Nephron (organoid): ENCODE results near the gene SLC22A31.

ENCODE experiments used
- H3K27ac Mint-ChIP-seq, 3 experiments: 2 replicates each; pipeline ENCODE4 v1.8.0; 2020; ENCODE audit warnings: mixed read lengths in 3 of 3, mild to moderate bottlenecking in 2 of 3, moderate library complexity in 1 of 3
- H3K27me3 Mint-ChIP-seq: 2 replicates; pipeline ENCODE4 v1.8.0; 2021; ENCODE audit warnings: low read depth, mild to moderate bottlenecking, moderate library complexity, mixed read lengths
- H3K36me3 Mint-ChIP-seq: 2 replicates; pipeline ENCODE4 v1.8.0; 2020; ENCODE audit warnings: low read depth, mixed read lengths
- H3K4me1 Mint-ChIP-seq: 2 replicates; pipeline ENCODE4 v1.8.0; 2020; ENCODE audit warnings: mixed read lengths
- H3K4me3 Mint-ChIP-seq, 3 experiments: 2 replicates each; pipeline ENCODE4 v1.8.0; 2020; ENCODE audit warnings: mild to moderate bottlenecking in 3 of 3, mixed read lengths in 3 of 3, moderate library complexity in 2 of 3
- H3K9me3 Mint-ChIP-seq: 2 replicates; pipeline ENCODE4 v1.8.0; 2020; ENCODE audit warnings: mixed read lengths
- CTCF ChIP-seq, 3 experiments: fragments of 200-600 bp; sonication (generic); IDR thresholded peaks; one replicate each; pipeline ENCODE4 v1.5.0; 2021; ENCODE audit warnings: antibody characterized with exemption in 3 of 3; ENCODE audit not compliant: unreplicated experiment in 3 of 3

The SLC22A31 gene

DNA sequence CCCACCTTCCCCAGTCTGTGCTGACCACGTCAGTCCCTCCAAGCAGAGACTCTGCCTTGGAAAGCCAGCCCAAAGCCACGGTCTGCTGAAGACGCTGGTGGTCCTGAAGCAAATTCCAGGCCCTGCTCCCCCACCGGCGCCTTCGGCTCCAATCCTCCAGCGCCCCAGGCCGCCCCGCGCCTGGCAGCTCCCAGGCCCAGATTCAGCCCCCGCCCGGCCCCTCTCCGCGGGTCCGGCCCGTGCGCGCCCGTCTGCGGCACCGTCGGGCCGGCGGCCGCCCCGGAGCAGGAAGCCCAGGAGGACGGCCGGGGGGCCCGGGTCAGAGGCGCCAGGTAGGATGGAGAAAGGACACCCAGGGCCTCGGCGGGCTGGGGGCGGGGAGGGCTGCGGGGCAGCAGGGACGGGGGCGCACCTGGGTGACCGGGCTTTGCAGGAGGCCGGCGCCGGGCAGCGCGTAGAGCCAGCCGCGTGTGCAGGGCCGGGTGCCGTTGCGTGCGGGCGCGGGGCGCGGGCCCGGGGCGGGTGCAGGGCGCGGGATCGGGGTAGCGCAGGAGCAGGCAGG, 594 bp upstream of the SLC22A31 start:
- H3K9me3 Mint-ChIP-seq: peaks cover 16% of the 10 kb centered on the region
- no peak for TF ChIP-seq CTCF (IDR thresholded peaks at IDR 0.05; ENCODE audit: unreplicated experiment in 3 of 3)
- no peaks in the 10 kb centered on the region for H3K4me1 Mint-ChIP-seq
- no peak overlapping the region for H3K27ac Mint-ChIP-seq
- H3K27me3 Mint-ChIP-seq: peaks cover 72% of the 10 kb centered on the region
- peaks cover 5% of the 10 kb centered on the region for H3K36me3 Mint-ChIP-seq
- peak overlapping the region in 1 of 3 experiments; percentile 34 for H3K4me3 Mint-ChIP-seq

DNA sequence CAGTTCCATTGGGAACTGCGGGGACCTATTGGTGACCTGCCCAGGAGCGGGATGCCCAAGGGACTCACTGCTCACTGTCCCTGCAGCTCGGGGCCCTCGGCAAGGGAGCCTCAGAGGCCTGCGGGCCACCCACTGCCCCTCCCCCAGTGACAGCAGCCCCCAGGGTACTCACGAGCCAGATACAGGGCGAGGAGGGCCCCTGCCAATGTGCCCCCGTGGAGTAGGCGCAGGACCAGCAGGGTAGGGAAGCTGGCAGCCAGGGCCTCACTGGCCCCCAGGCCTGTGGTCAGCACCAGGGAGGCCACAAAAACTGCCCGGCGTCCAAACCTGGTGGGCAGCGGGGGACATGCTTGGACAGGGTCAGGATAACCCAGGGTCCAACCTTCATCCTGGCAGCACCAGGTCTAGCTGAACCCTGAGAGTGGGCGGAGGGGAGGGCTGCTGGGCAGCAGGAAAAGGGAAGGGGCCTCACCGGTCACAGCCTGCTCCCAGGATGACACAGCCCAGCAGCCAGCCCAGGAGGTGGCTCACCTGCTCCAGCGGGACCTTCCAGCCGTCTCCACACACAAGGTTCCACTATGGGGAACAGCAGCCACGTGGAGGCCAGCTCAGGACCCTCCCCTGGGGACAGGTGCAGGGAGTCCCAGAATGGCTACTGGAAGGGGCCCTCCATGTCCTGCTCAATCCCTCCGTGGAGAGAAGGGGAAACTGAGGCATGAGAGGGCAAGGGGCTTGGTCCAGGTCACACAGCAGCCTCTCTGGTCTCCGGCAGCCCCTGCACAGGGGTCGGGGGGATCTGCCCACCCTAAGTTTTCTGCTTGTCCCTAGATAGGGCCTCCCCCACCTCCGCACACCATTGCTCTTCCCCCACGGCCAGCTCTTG, 855 bp downstream of the SLC22A31 start:
- Mint-ChIP-seq H3K9me3 (peaks cover 16% of the 10 kb centered on the region), H3K27ac (no peak overlapping the region), H3K4me1 (no peaks in the 10 kb centered on the region), H3K36me3 (peaks cover 5% of the 10 kb centered on the region), H3K27me3 (peaks cover 64% of the 10 kb centered on the region), H3K4me3 (no peak overlapping the region)
- TF ChIP-seq CTCF (IDR thresholded peaks at IDR 0.05; ENCODE audit: unreplicated experiment in 3 of 3): no peak

DNA sequence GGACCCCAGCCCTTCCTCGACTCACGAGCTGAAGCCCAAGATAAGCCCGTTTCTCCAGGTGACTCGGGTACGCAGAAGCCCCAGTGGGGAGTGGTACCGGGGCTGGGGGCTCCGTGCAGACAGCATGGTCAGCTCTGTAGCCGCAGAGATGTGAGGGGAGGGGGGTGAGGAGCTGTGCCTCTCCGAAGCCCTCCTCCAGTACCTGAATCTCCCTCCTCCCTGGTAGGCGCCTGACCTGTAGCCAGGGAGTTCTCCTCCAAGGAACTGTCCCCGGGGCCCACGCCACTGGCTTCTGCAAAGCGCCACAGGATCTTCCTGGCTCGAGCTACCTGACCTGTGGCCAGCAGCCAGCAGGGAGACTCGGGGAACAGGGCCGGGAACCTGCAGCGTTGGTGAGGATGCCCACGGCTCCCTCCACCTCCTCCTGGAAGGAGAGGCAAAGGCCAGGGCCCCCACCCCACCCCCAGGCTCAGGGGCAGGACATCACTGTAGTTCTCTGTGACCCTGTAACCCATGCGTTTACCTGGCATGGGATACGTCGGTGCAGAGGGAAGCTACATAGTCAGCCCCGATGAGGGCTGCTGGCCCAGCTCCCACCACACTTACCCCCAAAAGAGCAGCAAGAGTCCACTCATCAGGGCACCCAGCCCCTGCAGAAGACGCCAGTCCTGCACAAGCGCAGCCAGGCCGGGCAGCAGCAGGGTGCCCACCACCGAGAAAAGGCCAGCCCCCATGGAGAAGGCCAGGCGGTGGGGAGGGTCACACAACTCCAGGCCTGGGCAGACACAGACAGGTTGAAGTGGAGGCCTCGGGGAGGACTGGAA, 1.7 kb downstream of the SLC22A31 start:
- H3K27me3 Mint-ChIP-seq: peaks cover 55% of the 10 kb centered on the region
- no peak for TF ChIP-seq CTCF (IDR thresholded peaks at IDR 0.05; ENCODE audit: unreplicated experiment in 3 of 3)
- H3K36me3 Mint-ChIP-seq: peaks cover 5% of the 10 kb centered on the region
- H3K9me3 Mint-ChIP-seq: peaks cover 9% of the 10 kb centered on the region
- H3K27ac Mint-ChIP-seq: no peak overlapping the region
- no peaks in the 10 kb centered on the region for H3K4me1 Mint-ChIP-seq
- no peak overlapping the region for H3K4me3 Mint-ChIP-seq

DNA sequence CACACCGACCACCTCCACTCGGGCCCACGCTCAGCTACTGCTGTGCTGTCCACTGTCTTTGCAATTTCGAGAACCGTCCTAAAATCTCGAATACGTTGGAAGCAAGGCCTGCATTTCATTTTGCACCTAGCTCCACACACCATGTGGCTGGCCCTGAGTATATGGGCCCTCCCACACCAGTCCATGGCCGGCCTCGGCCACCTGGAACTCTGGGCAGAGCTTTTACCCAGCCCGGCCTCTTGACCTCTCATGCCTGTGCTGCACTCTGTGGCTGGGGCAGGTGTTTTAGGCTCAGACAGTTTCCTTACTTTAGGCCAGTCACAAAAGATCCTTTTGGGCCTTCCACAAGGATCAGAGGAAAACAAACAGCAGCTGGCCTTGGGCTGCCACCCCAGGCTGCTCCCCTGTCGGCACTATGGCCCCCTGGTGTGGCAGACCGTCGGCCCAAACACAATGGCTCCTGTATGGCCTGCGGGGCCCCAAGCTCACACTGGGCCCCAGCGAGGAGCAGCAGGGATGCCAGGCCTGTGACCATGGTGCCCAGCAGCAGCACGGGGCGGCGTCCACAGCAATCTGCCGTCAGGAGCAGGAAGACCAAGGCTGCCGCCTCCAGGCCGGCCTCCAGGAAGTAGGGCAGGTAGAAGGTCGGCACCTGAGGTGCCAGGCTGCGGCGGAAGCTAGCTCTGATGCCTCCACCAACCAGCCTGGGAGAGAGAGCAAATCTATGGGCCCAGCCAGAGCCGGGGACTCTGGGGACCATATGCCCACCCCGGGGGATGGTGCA, 2.5 kb downstream of the SLC22A31 start:
- no peak for TF ChIP-seq CTCF (IDR thresholded peaks at IDR 0.05; ENCODE audit: unreplicated experiment in 3 of 3)
- peaks cover 47% of the 10 kb centered on the region for H3K27me3 Mint-ChIP-seq
- no peaks in the 10 kb centered on the region for H3K4me1 Mint-ChIP-seq
- H3K4me3 Mint-ChIP-seq: no peak overlapping the region
- no peak overlapping the region for H3K27ac Mint-ChIP-seq
- no peaks in the 10 kb centered on the region for H3K36me3 Mint-ChIP-seq
- H3K9me3 Mint-ChIP-seq: peaks cover 3% of the 10 kb centered on the region

DNA sequence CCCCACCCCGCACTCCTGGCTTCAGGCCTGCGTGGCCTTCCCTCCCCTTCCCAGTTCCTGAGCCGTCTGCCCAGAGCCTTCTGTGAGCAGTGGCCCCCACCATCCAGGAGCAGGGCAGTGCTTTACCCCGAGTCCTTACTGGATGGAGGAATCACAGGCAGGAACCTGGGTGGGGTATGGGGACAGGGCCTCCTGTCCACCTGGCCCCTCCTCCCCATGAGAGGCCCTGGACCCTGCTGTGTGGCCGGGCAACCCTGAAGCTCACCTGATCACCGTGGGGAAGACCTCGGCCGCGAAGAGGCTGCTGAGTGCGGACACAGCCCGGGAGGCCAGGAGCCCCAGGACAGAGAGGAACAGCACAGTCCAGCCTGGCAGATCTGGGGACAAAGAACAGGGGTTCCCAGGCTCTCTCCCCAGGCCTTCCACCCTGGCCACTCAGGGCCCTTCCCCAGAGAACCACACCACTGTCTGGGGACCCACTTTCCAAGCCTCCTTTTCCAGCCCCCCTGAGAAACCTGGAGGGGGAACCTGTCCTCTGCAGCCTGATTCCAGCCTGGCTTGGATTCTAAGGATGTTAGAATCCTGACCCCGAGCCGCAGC, 3.2 kb downstream of the SLC22A31 start:
- H3K4me3 Mint-ChIP-seq: no peak overlapping the region
- H3K27me3 Mint-ChIP-seq: peaks cover 40% of the 10 kb centered on the region
- H3K36me3 Mint-ChIP-seq: no peaks in the 10 kb centered on the region
- H3K9me3 Mint-ChIP-seq: no peaks in the 10 kb centered on the region
- H3K4me1 Mint-ChIP-seq: no peaks in the 10 kb centered on the region
- TF ChIP-seq CTCF (IDR thresholded peaks at IDR 0.05; ENCODE audit: unreplicated experiment in 3 of 3): no peak
- H3K27ac Mint-ChIP-seq: no peak overlapping the region
